ENCODE measurements around the gene SETBP1. TPM values are rescaled to one million over a fixed set of nuclear protein-coding genes. Genes with fewer than 3 reads are reported as not detected.

Gene SETBP1
- total and polyA plus RNA-seq, 5 donors = 2.0 to 24.1 (median 16.4) TPM

GRCh38 chr18:44938720-44939665 lies 258.3 kb downstream of the SETBP1 start:
- peak in 1 of 2 donors; percentile 65 for ATAC-seq

GRCh38 chr18:44941516-44941915 lies 260.8 kb downstream of the SETBP1 start:
- WGBS = 93% methylated on average over 3 of the region's 3 CpGs
- Histone ChIP-seq H3K27me3 (ENCODE audit: control insufficient read depth, insufficient read depth) (no peaks in the 10 kb centered on the region), H3K9me3 (ENCODE audit: control insufficient read depth, low read length) (no peaks in the 10 kb centered on the region), H3K4me1 (ENCODE audit: control insufficient read depth, insufficient read depth, low read length) (peaks cover 6% of the 10 kb centered on the region), H3K27ac (ENCODE audit: low read length) (no peak overlapping the region), H3K4me3 (ENCODE audit: low read length) (no peak overlapping the region)
- no peak for ATAC-seq
- no peak for DNase-seq
- intact Hi-C loops (cut with DNase I) = no loop called here

More at GRCh38 chr18:44938720-44939665, 258.3 kb downstream of the SETBP1 start:
- DNase-seq = no peak
- Histone ChIP-seq H3K4me1 (ENCODE audit: control insufficient read depth, insufficient read depth, low read length) (peaks cover 8% of the 10 kb centered on the region), H3K9me3 (ENCODE audit: control insufficient read depth, low read length) (no peaks in the 10 kb centered on the region), H3K27me3 (ENCODE audit: control insufficient read depth, insufficient read depth) (no peaks in the 10 kb centered on the region), H3K4me3 (ENCODE audit: low read length) (no peak overlapping the region), H3K27ac (ENCODE audit: low read length) (no peak overlapping the region)
- intact Hi-C loops (cut with DNase I) = no loop called here
- WGBS = 72% methylated on average over 5 of the region's 5 CpGs

GRCh38 chr18:44942073-44942472 lies 261.4 kb downstream of the SETBP1 start:
- ATAC-seq = no peak
- Histone ChIP-seq H3K4me1 (ENCODE audit: control insufficient read depth, insufficient read depth, low read length) (peaks cover 6% of the 10 kb centered on the region), H3K27ac (ENCODE audit: low read length) (no peak overlapping the region), H3K9me3 (ENCODE audit: control insufficient read depth, low read length) (no peaks in the 10 kb centered on the region), H3K4me3 (ENCODE audit: low read length) (no peak overlapping the region), H3K27me3 (ENCODE audit: control insufficient read depth, insufficient read depth) (no peaks in the 10 kb centered on the region)
- 94% methylated on average over 2 of the region's 2 CpGs for WGBS
- DNase-seq = no peak
- intact Hi-C loops (cut with DNase I) = no loop called here

GRCh38 chr18:44943311-44943881 lies 262.7 kb downstream of the SETBP1 start:
- H3K9me3 ChIP-seq (ENCODE audit: control insufficient read depth, low read length) = no peaks in the 10 kb centered on the region
- peaks cover 2% of the 10 kb centered on the region for H3K4me1 ChIP-seq (ENCODE audit: control insufficient read depth, insufficient read depth, low read length)
- no peak for ATAC-seq
- no peaks in the 10 kb centered on the region for H3K27me3 ChIP-seq (ENCODE audit: control insufficient read depth, insufficient read depth)
- H3K4me3 ChIP-seq (ENCODE audit: low read length) = no peak overlapping the region
- WGBS = 77% methylated on average over 2 of the region's 2 CpGs
- DNase-seq = no peak
- H3K27ac ChIP-seq (ENCODE audit: low read length) = no peak overlapping the region
- intact Hi-C loops (cut with DNase I) = no loop called here

- no peak for ATAC-seq
- Histone ChIP-seq H3K4me1 (ENCODE audit: control insufficient read depth, insufficient read depth, low read length) (no peaks in the 10 kb centered on the region), H3K27ac (ENCODE audit: low read length) (no peak overlapping the region), H3K4me3 (ENCODE audit: low read length) (no peak overlapping the region), H3K9me3 (ENCODE audit: control insufficient read depth, low read length) (no peaks in the 10 kb centered on the region), H3K27me3 (ENCODE audit: control insufficient read depth, insufficient read depth) (no peaks in the 10 kb centered on the region)
- intact Hi-C loops (cut with DNase I) = no loop called here
- no peak for DNase-seq
- WGBS = 91% methylated on average over 1 of the region's 1 CpG
Measured at GRCh38 chr18:44944461-44944860, 263.8 kb downstream of the SETBP1 start.

- WGBS = 87% methylated on average over 4 of the region's 4 CpGs
- H3K9me3 ChIP-seq (ENCODE audit: control insufficient read depth, low read length) = no peaks in the 10 kb centered on the region
- DNase-seq = no peak
- intact Hi-C loops (cut with DNase I) = no loop called here
- H3K27me3 ChIP-seq (ENCODE audit: control insufficient read depth, insufficient read depth) = no peaks in the 10 kb centered on the region
- no peak overlapping the region for H3K27ac ChIP-seq (ENCODE audit: low read length)
- no peaks in the 10 kb centered on the region for H3K4me1 ChIP-seq (ENCODE audit: control insufficient read depth, insufficient read depth, low read length)
- ATAC-seq = peak; percentile 36 to 42
- H3K4me3 ChIP-seq (ENCODE audit: low read length) = no peak overlapping the region
Measured at GRCh38 chr18:44945888-44946401, 265.3 kb downstream of the SETBP1 start.

- Histone ChIP-seq H3K27me3 (ENCODE audit: control insufficient read depth, insufficient read depth) (no peaks in the 10 kb centered on the region), H3K27ac (ENCODE audit: low read length) (no peak overlapping the region), H3K4me1 (ENCODE audit: control insufficient read depth, insufficient read depth, low read length) (no peaks in the 10 kb centered on the region), H3K4me3 (ENCODE audit: low read length) (no peak overlapping the region), H3K9me3 (ENCODE audit: control insufficient read depth, low read length) (no peaks in the 10 kb centered on the region)
- 94% methylated on average over 4 of the region's 4 CpGs for WGBS
- no peak for DNase-seq
- intact Hi-C loops (cut with DNase I) = no loop called here
- no peak for ATAC-seq
Measured at GRCh38 chr18:44946529-44947113, 265.9 kb downstream of the SETBP1 start.

GRCh38 chr18:44949967-44950366 lies 269.3 kb downstream of the SETBP1 start:
- no peak overlapping the region for H3K4me3 ChIP-seq (ENCODE audit: low read length)
- H3K27ac ChIP-seq (ENCODE audit: low read length) = no peak overlapping the region
- DNase-seq = peak in 1 of 3 donors; percentile 32
- intact Hi-C loops (cut with DNase I) = no loop called here
- ATAC-seq = peak in 1 of 2 donors; percentile 54
- no peaks in the 10 kb centered on the region for H3K4me1 ChIP-seq (ENCODE audit: control insufficient read depth, insufficient read depth, low read length)
- no peaks in the 10 kb centered on the region for H3K9me3 ChIP-seq (ENCODE audit: control insufficient read depth, low read length)
- H3K27me3 ChIP-seq (ENCODE audit: control insufficient read depth, insufficient read depth) = no peaks in the 10 kb centered on the region
- WGBS = 92% methylated on average over 7 of the region's 7 CpGs

GRCh38 chr18:44950685-44951195 lies 270.1 kb downstream of the SETBP1 start:
- ATAC-seq = no peak
- intact Hi-C loops (cut with DNase I) = no loop called here

GRCh38 chr18:44951748-44952147 lies 271.1 kb downstream of the SETBP1 start:
- no peak for DNase-seq
- Histone ChIP-seq H3K27ac (ENCODE audit: low read length) (no peak overlapping the region), H3K27me3 (ENCODE audit: control insufficient read depth, insufficient read depth) (no peaks in the 10 kb centered on the region), H3K4me1 (ENCODE audit: control insufficient read depth, insufficient read depth, low read length) (no peaks in the 10 kb centered on the region), H3K9me3 (ENCODE audit: control insufficient read depth, low read length) (no peaks in the 10 kb centered on the region), H3K4me3 (ENCODE audit: low read length) (no peak overlapping the region)
- 97% methylated on average over 14 of the region's 14 CpGs for WGBS
- no peak for ATAC-seq
- intact Hi-C loops (cut with DNase I) = no loop called here

More at GRCh38 chr18:44950685-44951195, 270.1 kb downstream of the SETBP1 start:
- Histone ChIP-seq H3K4me1 (ENCODE audit: control insufficient read depth, insufficient read depth, low read length) (no peaks in the 10 kb centered on the region), H3K9me3 (ENCODE audit: control insufficient read depth, low read length) (no peaks in the 10 kb centered on the region), H3K27me3 (ENCODE audit: control insufficient read depth, insufficient read depth) (no peaks in the 10 kb centered on the region), H3K4me3 (ENCODE audit: low read length) (no peak overlapping the region), H3K27ac (ENCODE audit: low read length) (no peak overlapping the region)
- WGBS = 96% methylated on average over 13 of the region's 13 CpGs
- no peak for DNase-seq

- intact Hi-C loops (cut with DNase I) = no loop called here
- peaks cover 2% of the 10 kb centered on the region for H3K4me1 ChIP-seq (ENCODE audit: control insufficient read depth, insufficient read depth, low read length)
- no peaks in the 10 kb centered on the region for H3K27me3 ChIP-seq (ENCODE audit: control insufficient read depth, insufficient read depth)
- whole genome bisulfite sequencing = 0% methylated on average over 1 of the region's 1 CpG
- DNase-seq = no peak
- no peak for ATAC-seq
- H3K9me3 ChIP-seq (ENCODE audit: control insufficient read depth, low read length) = no peaks in the 10 kb centered on the region
- H3K27ac ChIP-seq (ENCODE audit: low read length) = no peak overlapping the region
- no peak overlapping the region for H3K4me3 ChIP-seq (ENCODE audit: low read length)
Measured at GRCh38 chr18:44954257-44954656, 273.6 kb downstream of the SETBP1 start.

Measured in right cardiac atrium (tissue), 5 donors.